HG02571 (cell line): Measurements from ENCODE around the gene LRRC14B.

Source experiments
- ATAC-seq: cut with Tn5 transposase; IDR thresholded peaks from one replicate; pipeline ENCODE4 v1.9.1; 2021; ENCODE audit warnings: mild to moderate bottlenecking, moderate library complexity; ENCODE audit not compliant: unreplicated experiment

LRRC14B gene

DNA sequence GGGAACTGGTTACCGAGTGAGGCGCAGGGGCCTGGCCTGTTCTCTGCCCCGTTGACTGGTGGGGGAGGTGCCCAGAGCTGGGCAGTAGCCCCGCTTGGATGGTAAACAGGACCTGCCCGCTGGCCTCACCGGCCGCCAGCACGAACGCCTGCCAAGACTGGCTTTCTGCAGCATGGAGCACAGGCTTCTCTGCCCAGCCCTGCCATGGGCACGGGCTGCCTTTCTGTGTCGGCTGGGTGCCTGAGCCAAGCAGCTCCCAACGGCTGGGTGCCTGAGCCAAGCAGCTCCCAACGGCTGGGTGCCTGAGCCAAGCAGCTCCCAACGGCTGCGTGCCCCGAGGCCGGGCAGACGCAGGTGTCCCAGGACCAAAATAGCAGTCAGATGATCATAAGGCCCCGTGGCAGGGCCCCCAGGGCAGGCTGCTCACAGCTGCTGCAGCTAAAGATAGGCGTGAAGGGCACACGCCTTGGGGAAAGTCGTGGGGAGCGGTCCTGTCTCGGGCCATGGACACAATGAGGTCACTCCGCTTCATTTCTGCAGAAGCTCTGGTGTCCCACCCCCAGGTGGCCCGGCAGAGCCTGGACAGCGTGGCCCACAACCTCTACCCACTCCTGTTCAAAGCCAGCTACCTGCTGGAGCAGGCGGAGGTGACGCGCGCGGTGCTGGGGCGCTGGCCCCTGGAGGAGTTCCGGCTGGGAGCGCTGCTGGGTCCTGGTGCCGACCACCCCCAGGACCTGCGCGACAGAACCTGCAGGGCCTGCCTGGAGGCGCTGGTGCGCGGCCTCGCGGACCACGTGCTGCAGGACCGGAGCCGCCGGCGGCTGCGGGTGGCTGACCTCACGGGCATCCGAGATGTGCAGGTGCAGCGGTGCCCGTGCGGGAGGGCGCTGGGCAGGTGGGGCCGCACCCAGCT lies at the start of gene LRRC14B:
Gene LRRC14B, plus strand, starts transcription at position 460 of the 913 bp plus-strand sequence. Its CDS starts 44 bp downstream, at position 504.
- peak; percentile 37 for ATAC-seq

DNA sequence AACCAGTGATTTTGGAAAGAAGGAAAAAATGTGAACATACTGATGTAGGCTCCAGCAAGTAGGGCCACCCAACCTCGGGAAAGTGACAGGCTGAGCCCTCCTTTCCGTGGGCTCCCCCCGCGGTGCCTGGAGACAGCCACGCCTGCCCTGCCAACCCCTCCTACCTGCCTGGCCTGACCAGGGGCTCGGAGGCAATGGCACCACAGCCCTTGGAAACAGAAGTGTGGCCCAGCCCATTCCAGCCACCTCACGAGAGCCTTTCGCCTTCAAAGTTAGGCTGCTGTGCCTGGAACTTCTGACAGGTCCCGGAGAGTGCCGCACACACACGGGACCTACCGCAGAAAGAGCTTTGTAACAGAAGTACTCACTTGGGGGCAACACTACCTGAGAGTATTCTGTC lies 49.5 kb upstream of the LRRC14B start:
- ATAC-seq: no peak

DNA sequence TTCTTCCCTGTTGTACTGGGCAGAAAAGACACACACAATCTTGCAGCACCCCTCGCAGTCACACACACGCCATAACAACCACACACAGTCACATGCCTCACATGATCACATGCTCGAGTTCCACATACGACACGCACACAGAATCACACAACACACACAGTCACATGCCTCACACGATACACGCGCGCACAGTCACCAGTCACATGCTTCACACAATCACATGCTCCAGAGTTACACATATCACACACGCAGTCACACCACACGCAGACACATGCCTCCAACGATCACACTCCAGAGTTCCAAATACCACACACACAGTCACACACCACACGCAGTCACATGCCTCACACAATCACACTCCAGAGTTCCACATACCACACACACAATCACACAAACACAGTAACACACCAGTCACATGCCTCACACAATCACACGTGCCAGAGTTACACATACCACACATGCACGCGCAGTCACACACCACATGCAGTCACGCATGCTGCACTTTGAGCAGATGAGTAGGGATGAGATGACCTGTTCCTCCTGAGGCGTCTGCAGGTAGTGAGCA lies 49.0 kb upstream of the LRRC14B start:
- no peak for ATAC-seq

DNA sequence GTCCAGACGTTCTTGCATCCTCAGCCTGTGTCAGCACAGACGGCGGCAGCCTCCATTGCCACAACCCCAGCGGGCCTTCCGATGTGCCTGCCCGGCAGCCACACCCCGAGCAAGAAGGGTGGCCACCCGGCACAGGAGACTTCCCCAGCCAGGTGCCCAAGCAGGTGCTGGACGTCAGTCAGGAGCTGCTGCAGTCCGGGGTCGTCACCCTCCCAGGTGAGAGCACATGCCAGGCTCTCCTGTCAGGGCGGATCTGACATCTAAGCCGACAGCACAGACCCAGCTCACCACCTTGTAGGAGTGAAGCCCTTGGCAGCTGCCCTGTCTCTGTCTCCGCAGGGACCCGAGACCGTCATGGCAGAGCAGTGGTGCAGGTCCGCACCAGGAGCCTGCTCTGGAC lies 48.3 kb upstream of the LRRC14B start:
- no peak for ATAC-seq

DNA sequence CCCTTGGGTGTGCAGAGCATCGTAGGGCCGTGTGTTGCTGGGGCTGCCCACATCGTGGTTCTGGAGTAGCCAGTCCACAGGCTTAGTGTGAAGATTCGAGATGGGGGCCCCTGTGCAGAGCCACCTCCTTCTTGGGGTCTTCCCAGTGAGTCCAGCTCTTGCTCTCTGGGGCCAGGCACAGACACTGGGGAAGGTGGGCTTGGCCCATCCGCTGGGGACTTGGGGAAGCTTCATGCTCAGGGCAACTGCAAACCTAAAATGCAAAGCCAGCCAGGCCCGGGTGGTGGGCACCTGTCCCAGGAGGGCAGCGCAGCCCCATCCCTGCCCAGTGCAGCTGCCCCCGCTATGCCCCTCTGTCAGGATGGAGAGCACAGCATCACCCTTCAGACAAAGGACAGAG lies 46.4 kb upstream of the LRRC14B start:
- ATAC-seq: no peak

DNA sequence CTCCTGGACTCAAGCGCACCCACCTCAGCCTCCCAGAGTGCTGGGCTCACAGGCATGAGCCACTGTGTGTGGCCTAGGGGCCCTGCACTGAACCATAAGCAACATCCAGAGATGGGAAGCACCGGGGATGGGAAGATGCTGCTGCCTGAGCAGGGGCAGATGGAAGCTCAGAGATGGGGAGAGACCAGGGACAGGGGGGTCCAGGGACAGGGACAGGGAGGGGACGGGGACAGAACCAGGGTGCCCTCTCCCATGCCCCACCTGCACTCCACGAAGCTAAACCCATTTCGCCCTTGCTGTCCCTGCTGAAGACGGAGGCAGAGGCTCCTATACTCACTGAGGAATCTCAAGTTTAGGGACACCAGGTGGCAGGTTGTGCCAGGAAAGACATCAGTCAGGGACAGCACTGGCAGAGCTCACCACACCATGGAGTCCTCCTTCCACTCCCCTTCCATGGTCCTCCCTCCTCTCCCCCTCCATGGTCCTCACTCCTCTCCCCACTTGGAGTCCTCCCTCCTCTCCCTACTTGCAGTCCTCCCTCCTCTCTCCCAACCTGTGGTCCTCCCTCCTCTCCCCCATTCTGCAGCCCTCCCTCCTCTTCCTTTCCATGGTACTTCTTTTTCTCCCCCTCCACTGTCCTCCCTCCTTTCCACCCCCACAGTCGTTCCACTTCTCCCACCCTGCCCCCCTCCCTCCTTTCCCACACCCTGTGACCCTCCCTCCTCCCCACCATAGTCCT lies 45.5 kb upstream of the LRRC14B start:
- no peak for ATAC-seq

DNA sequence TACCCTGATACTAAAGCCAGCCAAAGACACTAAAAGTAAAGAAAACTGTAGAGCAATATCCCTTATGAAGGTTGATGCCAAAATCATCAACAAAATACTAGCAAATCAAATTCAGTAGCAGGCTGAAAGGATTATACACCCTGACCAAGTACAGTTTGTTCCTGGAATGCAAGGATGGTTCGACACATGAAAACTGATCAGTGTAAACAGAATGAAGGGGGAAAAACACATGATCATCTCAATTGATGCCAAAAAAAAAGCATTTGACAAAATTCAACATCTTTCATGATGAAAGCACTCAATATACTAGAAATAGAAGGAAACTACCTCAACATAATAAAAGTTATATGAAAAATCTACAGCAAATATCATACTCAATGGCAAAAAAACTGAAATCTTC lies 43.5 kb upstream of the LRRC14B start:
- ATAC-seq: no peak

DNA sequence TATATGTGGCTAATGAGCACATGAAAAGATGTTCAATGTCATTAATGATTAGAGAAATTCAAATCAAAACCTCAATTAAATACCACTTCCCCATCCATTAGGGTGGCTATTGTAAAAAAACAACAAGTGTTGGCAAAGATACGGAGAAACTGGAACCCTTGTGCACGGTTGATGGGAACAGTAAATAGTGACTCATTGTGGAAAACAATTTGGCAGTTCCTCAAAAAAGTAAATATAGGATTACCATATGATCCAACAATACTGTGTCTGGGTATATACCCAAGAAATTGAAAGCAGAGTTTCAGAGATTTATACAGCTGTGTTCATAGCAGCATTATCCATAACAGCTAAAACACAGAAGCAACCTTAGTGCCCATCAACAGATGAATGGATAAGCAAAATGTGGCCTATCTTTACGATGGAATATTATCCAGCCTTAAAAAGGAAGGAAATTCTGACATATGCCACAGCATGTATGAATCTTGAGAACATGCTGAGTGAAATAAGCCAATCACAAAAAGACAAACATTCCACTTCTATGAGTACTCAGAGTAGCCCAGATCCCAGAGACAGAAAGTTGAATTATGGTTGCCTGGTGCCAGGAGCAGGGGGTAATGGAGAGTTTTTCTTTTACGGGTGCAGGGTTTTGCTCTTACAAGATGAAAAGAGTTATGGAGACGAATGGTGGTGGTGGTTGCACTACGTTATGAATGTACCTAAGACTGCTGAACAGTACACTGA lies 41.4 kb upstream of the LRRC14B start:
- ATAC-seq: no peak

DNA sequence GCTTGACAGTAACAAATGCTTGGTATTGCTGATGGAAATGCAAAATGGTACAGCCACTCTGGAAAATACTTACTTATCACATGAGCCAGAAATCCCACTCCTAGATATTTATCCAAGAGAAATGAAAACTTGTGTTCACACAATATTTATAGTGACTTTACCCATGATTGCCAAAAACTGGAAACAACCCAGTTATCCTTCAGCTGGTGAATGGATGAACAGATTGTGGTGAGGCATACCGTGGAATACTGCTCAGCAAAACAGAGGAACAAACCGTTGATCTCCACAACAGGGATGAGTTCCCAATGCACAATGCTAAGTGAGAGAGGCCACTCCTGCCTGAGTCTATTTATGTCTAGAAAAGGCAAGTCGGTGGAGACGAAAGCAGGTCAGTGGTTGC lies 40.5 kb upstream of the LRRC14B start:
- ATAC-seq: no peak

DNA sequence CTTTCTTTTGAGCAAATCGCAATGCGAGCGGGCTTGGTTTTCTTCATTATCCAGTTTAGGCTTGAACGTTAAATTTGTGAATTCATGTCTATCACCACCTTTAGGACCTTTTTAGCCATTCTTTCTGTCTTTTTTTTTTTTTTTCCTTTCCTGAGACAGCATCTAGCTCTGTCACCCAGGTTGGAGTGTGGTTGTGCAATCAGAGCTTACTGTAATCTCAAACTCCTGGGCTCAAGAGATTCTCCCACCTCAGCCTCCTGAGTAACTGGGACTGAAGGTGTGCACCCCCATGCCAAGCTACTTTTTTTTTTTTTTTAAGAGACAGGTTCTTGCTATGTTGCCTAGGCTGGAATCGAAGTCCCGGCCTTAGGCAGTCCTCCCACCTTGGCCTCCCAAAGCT lies 39.2 kb upstream of the LRRC14B start:
- ATAC-seq: no peak

DNA sequence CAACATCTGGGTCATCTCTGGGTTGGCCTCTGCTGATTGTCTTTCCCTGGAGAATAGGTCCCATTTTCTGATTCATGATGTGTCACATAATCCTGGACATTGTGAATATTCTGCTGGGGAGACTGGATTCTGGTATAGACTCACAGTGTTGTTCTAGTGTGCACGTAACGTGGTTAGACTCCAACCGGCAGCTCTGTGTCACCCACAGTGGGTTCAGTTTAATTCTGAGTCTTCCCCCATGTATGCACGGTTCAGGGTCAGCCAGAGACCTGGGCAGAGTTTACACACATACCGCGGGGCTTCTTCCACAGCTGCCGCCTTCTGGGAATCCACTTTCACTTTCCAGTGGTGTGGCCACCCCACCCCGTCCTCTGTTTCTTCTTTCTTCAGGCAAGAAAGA lies 38.0 kb upstream of the LRRC14B start:
- ATAC-seq: no peak

DNA sequence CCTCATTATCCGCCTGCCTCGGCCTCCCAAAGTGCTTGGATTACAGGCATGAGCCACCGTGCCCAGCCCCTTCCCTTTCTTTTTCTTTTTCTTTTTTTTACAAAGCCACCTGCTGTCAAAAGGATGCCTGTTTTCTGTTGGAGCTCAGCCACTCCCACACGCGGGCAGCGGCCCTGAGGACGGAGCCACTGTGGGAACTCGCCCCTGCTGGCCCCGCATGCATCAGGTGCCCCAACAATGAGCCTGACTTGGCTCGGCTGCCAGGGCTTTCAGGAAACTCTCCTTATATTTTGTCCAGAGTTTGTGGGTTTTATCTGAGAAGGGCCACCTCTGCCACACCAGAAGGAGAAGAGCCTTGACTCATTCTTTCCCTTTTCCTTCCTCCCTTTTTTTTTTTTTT lies 37.1 kb upstream of the LRRC14B start:
- ATAC-seq: no peak

DNA sequence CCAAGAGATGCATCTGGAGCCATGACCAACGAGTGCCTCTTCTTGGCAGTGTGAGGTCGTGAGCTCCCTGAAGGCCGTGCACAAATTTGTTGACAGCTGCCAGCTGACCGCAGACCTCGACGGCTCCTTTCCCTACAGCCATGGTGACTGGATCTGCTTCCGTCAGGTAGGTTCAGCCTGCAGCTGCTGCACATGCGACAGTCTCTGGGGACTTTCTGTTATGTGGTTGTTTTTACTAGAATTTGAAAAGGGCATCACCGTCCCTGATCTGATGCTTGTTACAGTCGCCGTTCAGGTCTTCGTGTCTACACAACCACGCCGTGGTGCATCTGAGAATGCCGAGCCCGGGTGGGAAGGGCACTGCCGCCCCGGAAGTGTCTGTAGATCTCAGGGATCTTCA lies 36.5 kb upstream of the LRRC14B start:
- ATAC-seq: no peak

DNA sequence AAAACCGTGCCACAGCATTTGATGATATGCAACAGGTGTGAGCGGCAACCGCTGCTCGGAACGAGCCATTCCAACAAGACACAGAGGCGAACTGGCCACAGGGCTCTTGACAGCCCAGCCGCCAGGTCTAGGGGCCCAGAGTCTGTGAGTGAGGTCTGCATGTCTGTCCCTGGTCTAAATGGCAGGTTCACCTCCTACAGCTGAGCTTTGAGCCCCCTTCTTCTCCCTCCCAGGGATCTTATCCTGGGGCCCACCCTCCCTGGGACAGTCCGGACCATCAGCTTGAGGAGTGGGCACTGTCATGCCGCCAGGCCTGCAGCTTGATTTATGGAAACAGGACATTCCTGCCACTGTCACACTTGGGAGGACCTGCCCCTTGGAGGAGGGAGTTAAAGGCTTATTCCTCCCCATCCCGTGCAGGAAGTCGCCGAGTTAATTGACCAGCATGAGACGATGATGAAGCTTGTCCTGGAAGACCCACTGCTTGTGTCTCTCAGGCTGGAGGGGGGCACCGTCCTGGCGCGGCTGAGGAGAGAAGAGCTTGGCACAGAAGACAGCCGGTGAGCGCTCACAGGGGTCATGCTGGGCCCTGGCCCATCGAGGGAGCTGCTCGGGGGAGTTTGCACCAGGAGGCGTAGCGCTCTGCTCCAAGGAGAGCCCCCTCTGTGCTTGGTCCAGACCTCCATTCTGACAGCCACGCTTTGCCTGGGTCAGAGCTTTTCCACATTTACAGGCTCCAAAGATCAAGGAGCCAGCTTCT lies 35.5 kb upstream of the LRRC14B start:
- ATAC-seq: no peak

DNA sequence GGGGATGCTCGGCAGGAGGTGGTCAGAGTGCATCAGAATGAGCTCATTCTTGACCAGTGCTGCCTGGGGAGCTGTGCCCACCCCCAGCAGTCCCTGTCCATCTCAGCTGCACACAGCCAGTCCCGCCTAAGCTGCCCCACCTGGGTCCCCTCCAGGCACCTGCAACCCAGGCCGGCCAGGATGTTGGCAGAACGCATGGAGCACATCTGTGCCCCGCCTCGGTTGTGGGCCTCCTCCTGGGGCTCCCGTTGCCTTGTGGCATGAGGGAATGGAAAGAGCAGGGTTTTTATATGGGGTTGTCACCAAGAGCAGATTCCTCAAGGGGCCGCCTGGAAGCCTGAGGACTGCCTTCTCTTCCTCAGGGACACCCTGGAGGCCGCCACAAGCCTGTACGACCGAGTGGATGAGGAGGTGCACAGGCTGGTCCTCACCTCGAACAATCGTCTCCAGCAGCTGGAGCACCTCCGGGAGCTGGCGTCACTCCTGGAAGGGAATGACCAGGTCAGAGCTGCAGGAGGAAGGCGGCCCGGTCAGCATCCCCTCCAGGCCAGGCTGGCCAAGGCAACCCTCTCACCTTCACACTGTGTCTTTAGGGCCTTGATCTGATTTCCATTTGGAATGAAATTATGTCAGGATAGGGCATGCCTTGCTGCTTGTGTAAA lies 34.8 kb upstream of the LRRC14B start:
- no peak for ATAC-seq

DNA sequence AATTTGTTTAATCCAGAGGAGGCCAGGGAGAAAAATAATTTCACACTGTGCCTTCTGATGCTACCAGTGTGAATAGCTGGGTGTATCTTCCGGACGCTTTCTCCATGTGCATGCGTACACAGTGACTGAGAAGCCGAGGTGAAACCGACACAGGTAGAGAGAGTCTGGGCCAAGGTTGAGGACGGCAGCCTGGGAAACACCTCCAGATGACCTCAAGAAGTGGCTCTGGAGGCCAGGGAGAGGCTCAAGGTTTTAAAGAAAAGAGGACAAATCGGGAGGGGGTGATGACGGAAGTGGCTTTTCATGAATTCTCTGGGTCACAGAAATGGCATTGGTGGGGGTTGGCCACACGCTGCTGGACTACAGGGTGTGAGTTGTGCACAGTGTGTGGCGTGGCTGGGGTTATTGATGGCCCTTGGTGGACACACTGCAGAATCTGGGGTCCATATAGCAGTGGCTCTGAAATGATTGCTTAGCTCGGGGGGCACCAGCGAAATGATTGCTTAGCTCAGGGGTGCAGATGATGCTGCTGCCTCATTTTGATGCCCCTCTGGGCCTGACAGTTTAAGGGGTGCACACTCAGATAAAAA lies 34.1 kb upstream of the LRRC14B start:
- ATAC-seq: no peak

DNA sequence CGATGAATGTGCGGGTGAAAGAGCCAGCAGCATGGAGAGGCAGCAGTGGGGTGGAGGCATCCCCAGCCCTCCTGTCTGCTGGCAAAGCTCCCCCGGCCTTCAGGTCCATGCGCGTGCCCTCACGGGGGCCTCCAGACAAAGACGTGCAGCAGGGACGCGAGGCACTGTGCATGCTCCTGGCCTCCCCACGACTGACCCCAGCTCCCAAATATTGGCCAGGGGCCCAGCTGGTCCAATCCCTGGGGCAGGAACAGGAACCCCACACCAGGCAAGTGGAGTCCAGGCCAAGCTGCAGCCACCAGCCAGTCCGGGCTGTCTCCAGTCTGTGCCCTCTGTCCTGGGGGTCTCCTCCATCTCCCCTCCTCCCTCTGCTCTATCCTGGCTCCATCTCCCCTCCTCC lies 33.5 kb upstream of the LRRC14B start:
- no peak for ATAC-seq

DNA sequence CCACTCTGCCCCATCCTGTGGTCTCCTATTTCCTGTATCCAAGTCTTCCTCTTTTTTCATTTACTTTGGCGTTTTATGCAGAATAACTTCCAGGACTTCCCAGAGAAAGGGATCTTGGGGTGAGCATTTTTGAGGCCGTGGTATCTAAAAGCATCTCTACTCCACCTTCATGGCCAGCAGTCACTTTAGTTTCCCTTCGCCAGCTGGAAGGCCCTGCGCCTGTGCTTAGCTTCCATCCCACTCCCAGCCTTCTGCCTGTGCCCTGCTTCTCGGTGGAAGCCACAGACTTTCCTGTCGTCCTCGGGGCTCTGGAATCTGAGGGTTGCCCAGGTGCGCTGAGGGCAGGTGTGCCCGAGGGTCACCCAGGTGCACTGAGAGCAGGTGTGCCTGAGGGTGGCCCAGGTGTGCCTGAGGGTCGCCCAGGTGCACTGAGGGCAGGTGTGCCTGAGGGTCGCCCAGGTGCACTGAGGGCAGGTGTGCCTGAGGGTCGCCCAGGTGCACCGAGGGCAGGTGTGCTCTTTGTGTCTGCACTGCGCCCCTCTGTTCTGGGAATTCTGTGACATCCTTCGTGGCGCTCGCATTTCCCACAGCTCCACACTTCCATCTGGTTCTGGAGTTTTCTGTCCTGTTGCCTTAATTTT lies 32.4 kb upstream of the LRRC14B start:
- no peak for ATAC-seq
